Endodermal cell (in vitro differentiated cells): ENCODE results near the gene MRPL36. TPM values are rescaled to one million over a fixed set of nuclear protein-coding genes. Genes with fewer than 3 reads are reported as not detected.

ENCODE experiments used
- DNase-seq: peaks from one replicate; pipeline ENCODE4 v3.0.0-alpha.2; 2017
- H3K27ac ChIP-seq: 2 replicates; pipeline ENCODE4 v1.5.1; 2013; ENCODE audit warnings: mild to moderate bottlenecking, low read depth, low read length, moderate library complexity
- H3K27me3 ChIP-seq: 2 replicates; pipeline ENCODE4 v1.6.1; 2013; ENCODE audit warnings: mild to moderate bottlenecking, low read length, moderate library complexity; ENCODE audit not compliant: insufficient read depth, control insufficient read depth, poor library complexity, severe bottlenecking
- H3K36me3 ChIP-seq: 2 replicates; pipeline ENCODE4 v1.7.0; 2013; ENCODE audit warnings: mild to moderate bottlenecking, low read length, moderate library complexity; ENCODE audit not compliant: control insufficient read depth, insufficient read depth
- H3K4me1 ChIP-seq: one replicate; pipeline ENCODE4 v1.7.0; 2013; ENCODE audit warnings: low read length; ENCODE audit not compliant: control insufficient read depth, insufficient read depth
- H3K4me3 ChIP-seq: 2 replicates; pipeline ENCODE4 v1.5.1; 2013; ENCODE audit warnings: mild to moderate bottlenecking, low read length, moderate library complexity
- H3K9ac ChIP-seq: 2 replicates; pipeline ENCODE4 v1.6.1; 2013; ENCODE audit warnings: mild to moderate bottlenecking, low read length, moderate library complexity; ENCODE audit not compliant: poor library complexity, severe bottlenecking; ENCODE audit errors: extremely low read depth
- H3K9me3 ChIP-seq: 2 replicates; pipeline ENCODE4 v1.6.1; 2013; ENCODE audit warnings: mild to moderate bottlenecking, low read length, moderate library complexity; ENCODE audit not compliant: control insufficient read depth
- H3K27ac Mint-ChIP-seq: 2 replicates; pipeline ENCODE4 v1.8.0; 2020; ENCODE audit warnings: mixed read lengths
- H3K27me3 Mint-ChIP-seq: 2 replicates; pipeline ENCODE4 v1.8.0; 2021; ENCODE audit warnings: mild to moderate bottlenecking, mixed read lengths; ENCODE audit not compliant: insufficient read depth
- H3K36me3 Mint-ChIP-seq: 2 replicates; pipeline ENCODE4 v1.8.0; 2020; ENCODE audit warnings: low read depth, mixed read lengths
- H3K4me1 Mint-ChIP-seq: 2 replicates; pipeline ENCODE4 v1.8.0; 2020; ENCODE audit warnings: mixed read lengths
- H3K4me3 Mint-ChIP-seq: 2 replicates; pipeline ENCODE4 v1.8.0; 2020; ENCODE audit warnings: mild to moderate bottlenecking, moderate library complexity, mixed read lengths
- H3K9me3 Mint-ChIP-seq: 2 replicates; pipeline ENCODE4 v1.8.0; 2020; ENCODE audit warnings: mild to moderate bottlenecking, mixed read lengths
- WGBS, 2 experiments: methylation state at CpG; one replicate each; pipeline versions ENCODE4 v1.1.5 to v1.1.7; 2013; ENCODE audit warnings: missing lambda C conversion rate in 2 of 2, mixed read lengths in 1 of 2; ENCODE audit not compliant: insufficient coverage in 1 of 2, insufficient read length in 1 of 2; 5-methylcytosine and 5-hydroxymethylcytosine counted together
- total RNA-seq, 2 donors: library from RNA; stranded (reverse); fragmentation: NEBNext Ultra II Directional in 1 of 2; extraction: Animal tissue kit (Norgen Biotek cat#: 25700) in 1 of 2; gene quantifications; 2 replicates in 1 of 2; 3 replicates in 1 of 2; pipeline ENCODE4 v1.2.1, GENCODE V29; 2021
- TF ChIP-seq, protein P1 (sequence below): fragments of 200-600 bp; sonication (generic); conservative IDR thresholded peaks from 2 replicates; pipeline ENCODE4 v1.5.0; 2021; ENCODE audit warnings: antibody characterized with exemption, mild to moderate bottlenecking

MRPL36 gene
- total RNA-seq, 2 donors from 2014 or later = 44.0 to 49.7 TPM

DNA sequence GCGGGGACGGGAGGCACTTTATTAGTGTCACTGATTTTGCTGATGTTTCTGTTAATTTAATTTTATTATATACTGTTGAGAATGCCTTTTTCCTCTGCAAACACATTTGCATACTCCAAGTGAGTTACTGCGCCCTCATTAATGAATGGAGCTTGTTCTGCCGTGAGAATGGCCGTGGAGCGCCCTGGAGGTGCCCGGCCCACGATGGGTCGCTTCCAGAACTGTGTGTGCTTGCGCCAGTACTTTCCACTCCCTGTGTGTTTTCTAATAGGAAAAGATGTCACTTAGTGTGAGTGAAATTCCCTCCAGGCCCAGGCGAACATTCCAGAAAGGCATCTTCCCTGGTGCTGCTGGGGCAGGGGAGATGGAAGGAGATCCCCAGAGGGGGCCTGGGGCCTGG is 31.6 kb upstream of the MRPL36 start:
- H3K36me3 ChIP-seq = peaks cover under 1% of the 10 kb centered on the region
- no peak overlapping the region for H3K27ac ChIP-seq
- Mint-ChIP-seq H3K27ac (no peak overlapping the region), H3K36me3 (no peaks in the 10 kb centered on the region), H3K4me3 (no peak overlapping the region), H3K4me1 (peaks cover 25% of the 10 kb centered on the region), H3K9me3 (no peaks in the 10 kb centered on the region), H3K27me3 (peaks cover 9% of the 10 kb centered on the region)
- DNase-seq = no peak
- TF ChIP-seq, protein P1, sequence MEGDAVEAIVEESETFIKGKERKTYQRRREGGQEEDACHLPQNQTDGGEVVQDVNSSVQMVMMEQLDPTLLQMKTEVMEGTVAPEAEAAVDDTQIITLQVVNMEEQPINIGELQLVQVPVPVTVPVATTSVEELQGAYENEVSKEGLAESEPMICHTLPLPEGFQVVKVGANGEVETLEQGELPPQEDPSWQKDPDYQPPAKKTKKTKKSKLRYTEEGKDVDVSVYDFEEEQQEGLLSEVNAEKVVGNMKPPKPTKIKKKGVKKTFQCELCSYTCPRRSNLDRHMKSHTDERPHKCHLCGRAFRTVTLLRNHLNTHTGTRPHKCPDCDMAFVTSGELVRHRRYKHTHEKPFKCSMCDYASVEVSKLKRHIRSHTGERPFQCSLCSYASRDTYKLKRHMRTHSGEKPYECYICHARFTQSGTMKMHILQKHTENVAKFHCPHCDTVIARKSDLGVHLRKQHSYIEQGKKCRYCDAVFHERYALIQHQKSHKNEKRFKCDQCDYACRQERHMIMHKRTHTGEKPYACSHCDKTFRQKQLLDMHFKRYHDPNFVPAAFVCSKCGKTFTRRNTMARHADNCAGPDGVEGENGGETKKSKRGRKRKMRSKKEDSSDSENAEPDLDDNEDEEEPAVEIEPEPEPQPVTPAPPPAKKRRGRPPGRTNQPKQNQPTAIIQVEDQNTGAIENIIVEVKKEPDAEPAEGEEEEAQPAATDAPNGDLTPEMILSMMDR = no peak
- no peak overlapping the region for H3K4me3 ChIP-seq
- 91% methylated on average over 6 to 11 of the region's 11 CpGs for WGBS, 2 experiments
- H3K9ac ChIP-seq = no peak overlapping the region
- peaks cover 3% of the 10 kb centered on the region for H3K4me1 ChIP-seq
- H3K9me3 ChIP-seq = no peaks in the 10 kb centered on the region
- H3K27me3 ChIP-seq = no peaks in the 10 kb centered on the region

DNA sequence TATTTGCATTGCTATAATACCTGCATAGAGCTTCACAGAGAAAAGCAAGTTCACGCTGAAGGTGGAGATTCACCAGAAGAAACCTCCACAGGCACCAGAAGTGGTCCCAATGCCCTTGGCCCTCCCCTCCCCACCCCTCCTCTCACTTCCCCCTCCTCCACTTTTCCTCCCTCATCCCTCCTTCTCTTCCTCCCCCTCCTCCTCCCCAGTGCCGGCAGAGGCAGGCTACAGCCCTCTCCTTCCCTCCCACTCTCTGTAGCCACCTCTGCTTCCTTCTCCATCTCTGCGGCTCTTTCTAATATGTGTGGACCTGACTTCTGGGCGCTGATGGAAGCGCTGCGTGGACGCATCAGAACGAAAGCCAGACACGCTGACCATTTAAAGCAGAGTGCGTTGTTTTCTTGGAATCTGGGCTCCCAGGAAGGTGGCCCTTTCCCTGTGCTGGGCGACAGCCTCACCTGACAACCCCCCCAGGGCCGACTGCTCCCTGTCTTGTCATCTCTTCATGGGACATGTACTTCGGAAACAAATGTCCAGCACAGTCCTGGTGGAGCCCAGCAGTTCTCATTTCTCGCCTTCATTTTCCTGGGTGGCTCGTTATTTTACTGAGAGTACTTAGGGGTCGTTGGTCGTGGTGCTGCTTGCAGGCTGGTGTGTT is 31.1 kb upstream of the MRPL36 start:
- H3K27ac ChIP-seq = no peak overlapping the region
- WGBS, 2 experiments = 91 to 95% methylated on average over 13 to 17 of the region's 17 CpGs
- H3K36me3 ChIP-seq = peaks cover 6% of the 10 kb centered on the region
- no peak overlapping the region for H3K4me3 Mint-ChIP-seq
- H3K27ac Mint-ChIP-seq = no peak overlapping the region
- no peaks in the 10 kb centered on the region for H3K9me3 Mint-ChIP-seq
- peaks cover 5% of the 10 kb centered on the region for H3K36me3 Mint-ChIP-seq
- no peaks in the 10 kb centered on the region for H3K9me3 ChIP-seq
- H3K4me1 Mint-ChIP-seq = peaks cover 25% of the 10 kb centered on the region
- H3K27me3 Mint-ChIP-seq = peaks cover 9% of the 10 kb centered on the region
- TF ChIP-seq, protein P1 = no peak
- no peak overlapping the region for H3K4me3 ChIP-seq
- H3K4me1 ChIP-seq = peaks cover 3% of the 10 kb centered on the region
- H3K9ac ChIP-seq = no peak overlapping the region
- no peak for DNase-seq
- H3K27me3 ChIP-seq = no peaks in the 10 kb centered on the region

DNA sequence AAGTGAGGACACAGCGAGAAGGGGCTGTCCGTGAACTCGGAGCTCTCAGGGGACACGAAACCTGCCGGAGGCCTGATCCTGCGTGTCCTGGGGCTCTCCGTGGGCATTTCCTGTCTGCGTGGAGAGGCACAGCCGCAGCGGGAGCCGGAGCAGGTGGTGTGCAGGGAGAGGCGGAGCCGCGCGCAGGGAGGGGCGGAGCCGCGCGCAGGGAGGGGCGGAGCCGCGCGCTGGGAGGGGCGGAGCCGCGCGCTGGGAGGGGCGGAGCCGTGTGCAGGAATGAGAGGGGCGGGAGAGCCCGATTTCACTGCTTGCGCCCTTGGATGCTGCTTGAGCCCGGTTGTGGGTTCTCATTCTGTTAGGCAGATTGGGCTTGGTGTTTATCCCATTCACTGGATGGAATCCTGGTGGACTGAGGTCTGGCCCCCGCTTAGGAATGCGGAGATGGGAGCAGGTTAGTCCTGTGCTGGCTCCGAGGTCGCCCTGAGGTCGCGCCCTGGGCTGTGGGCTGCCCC is 28.3 kb upstream of the MRPL36 start:
- Histone ChIP-seq H3K4me1 (peaks cover 3% of the 10 kb centered on the region), H3K36me3 (peaks cover 8% of the 10 kb centered on the region), H3K27ac (no peak overlapping the region), H3K27me3 (no peaks in the 10 kb centered on the region), H3K4me3 (no peak overlapping the region), H3K9ac (no peak overlapping the region), H3K9me3 (no peaks in the 10 kb centered on the region)
- DNase-seq = peak; percentile 73
- peaks cover 5% of the 10 kb centered on the region for H3K27me3 Mint-ChIP-seq
- 84 to 95% methylated on average over 14 to 31 of the region's 39 CpGs for WGBS, 2 experiments
- TF ChIP-seq, protein P1 = no peak
- peak overlapping the region; percentile 34 for H3K4me3 Mint-ChIP-seq
- peaks cover 7% of the 10 kb centered on the region for H3K36me3 Mint-ChIP-seq
- peaks cover 11% of the 10 kb centered on the region for H3K4me1 Mint-ChIP-seq
- no peaks in the 10 kb centered on the region for H3K9me3 Mint-ChIP-seq
- H3K27ac Mint-ChIP-seq = no peak overlapping the region
